ENCODE data around the gene NTSR1.

DNA sequence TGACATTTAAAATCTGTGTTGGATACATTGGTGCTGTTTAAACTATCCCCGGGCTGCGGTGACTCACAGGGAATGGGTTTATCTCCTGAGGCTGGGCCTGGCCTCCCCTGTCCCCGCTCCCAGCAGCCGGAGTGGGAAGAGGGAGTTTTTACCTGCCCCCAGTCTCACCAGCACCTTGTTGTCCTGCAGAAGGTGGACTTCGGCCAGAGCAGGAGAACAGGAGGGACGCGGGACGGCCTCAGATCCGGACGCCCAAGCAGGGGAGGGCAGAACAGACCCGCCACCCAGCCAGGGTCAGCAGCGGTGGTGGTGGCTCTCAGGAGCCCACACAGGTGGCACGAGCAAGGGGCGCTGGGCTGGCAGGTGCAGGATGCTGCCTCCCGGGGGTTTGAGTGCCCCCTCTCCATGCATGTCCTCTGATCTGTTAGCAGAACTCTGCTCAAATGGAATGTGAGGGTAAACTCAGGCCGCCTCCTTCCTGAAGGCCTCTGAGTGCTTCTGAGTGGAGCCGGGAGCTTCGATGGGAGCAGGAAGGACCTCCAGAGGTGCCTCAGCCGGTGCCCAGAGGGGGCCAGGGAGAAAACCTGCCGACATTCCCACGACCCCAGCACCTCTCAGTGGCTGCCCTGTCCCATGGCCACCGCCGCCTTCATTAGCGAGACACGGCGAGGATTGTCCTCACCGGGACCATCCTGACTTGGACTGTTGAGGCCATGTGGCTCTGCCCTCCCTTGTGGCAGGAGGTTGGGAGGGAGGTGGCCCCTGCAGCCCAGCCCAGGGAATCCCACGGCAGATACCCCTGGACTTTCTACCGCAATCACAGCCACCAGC, 44.2 kb downstream of the NTSR1 start:
- no peak for TF ChIP-seq EZH2 (IDR thresholded peaks at IDR 0.05; ENCODE audit: insufficient read depth, poor library complexity, severe bottlenecking)
- TF ChIP-seq EZH2phosphoT487 (IDR thresholded peaks at IDR 0.05; ENCODE audit: insufficient read depth, low read depth), result no peak
